GM12875 (cell line): ENCODE measurements around the gene RAB31.

ENCODE experiments used
- H3K4me3 ChIP-seq: one replicate; pipeline ENCODE4 v1.5.1; 2011; ENCODE audit warnings: low read depth, low read length, control low read depth
- CTCF ChIP-seq: IDR thresholded peaks from 2 replicates; pipeline ENCODE4 v1.5.1; 2011; ENCODE audit warnings: low read depth, mild to moderate bottlenecking, control low read depth, inconsistent platforms, low read length, moderate library complexity, borderline replicate concordance; ENCODE audit not compliant: insufficient read depth

RAB31 gene

GRCh38 chr18:9738266-9738969 lies 30.3 kb downstream of the RAB31 start:
- H3K4me3 ChIP-seq: no peak overlapping the region
- no peak for TF ChIP-seq CTCF

- no peak overlapping the region for H3K4me3 ChIP-seq
- TF ChIP-seq CTCF: no peak
Measured at GRCh38 chr18:9739516-9739915, 31.4 kb downstream of the RAB31 start.

GRCh38 chr18:9740071-9740470 lies 32.0 kb downstream of the RAB31 start:
- no peak overlapping the region for H3K4me3 ChIP-seq
- no peak for TF ChIP-seq CTCF

- no peak overlapping the region for H3K4me3 ChIP-seq
- no peak for TF ChIP-seq CTCF
Measured at GRCh38 chr18:9741406-9741792, 33.3 kb downstream of the RAB31 start.

DNA sequence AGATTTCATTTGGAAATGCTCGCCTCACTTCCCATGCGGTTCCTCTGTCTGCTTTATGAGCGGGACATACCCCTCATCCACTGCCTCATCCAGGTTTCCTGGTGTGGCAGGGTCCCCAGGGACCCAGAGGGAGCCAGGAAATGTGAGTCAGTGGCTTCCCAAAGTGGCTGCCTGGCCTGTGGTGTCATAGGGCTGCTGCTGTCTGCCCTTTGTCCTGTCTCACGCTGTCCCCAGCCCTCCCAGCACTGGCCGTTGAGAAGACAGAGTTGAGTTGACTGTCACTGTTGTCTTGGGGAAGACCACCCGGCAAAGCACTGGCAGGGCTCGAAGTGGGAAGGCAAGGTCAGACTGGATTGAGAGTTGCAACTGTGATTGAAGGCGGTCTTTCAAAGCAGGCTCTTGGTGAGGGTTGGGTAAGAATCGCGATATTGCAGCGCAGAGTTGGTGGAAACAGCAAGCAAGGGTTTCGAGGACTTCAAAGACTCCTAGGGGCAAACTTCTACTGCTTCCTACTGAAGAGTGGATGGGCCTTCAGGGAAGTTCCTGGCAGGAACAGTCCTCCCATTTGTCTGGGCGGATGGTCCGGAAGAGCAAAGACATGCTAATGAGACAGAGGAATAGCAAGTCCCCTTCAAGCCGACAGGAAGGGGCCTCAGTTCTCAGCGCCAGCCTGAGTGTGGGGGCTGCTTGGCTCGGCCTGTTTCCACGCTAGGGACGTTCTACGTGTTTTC lies 33.9 kb downstream of the RAB31 start:
- TF ChIP-seq CTCF: no peak
- no peak overlapping the region for H3K4me3 ChIP-seq

GRCh38 chr18:9742524-9743131 lies 34.5 kb downstream of the RAB31 start:
- no peak for TF ChIP-seq CTCF
- H3K4me3 ChIP-seq: no peak overlapping the region
